CD14-positive monocyte (primary cell): ENCODE measurements around the gene SLC39A7. TPM values are rescaled to one million over a fixed set of nuclear protein-coding genes. Genes with fewer than 3 reads are reported as not detected.
A peak's percentile ranks its signal among the peaks of the same experiment; 100 is the strongest.

Experiments
- DNase-seq, 3 donors: peaks; one replicate each; pipeline ENCODE4 v3.0.0-alpha.2; 2011 to 2022
- H2AFZ ChIP-seq: 2 replicates; pipeline ENCODE4 v1.6.0; 2012; ENCODE audit warnings: mild to moderate bottlenecking, low read depth, low read length, inconsistent platforms; ENCODE audit not compliant: insufficient read depth, poor library complexity, severe bottlenecking
- H3K27ac ChIP-seq, 2 donors: 1 replicate in 1 of 2; 2 replicates in 1 of 2; pipeline ENCODE4 v1.5.1; 2012 to 2013; ENCODE audit warnings: low read length in 2 of 2, control low read depth in 1 of 2, inconsistent platforms in 1 of 2, low read depth in 1 of 2, mild to moderate bottlenecking in 1 of 2
- H3K27me3 ChIP-seq, 2 donors: one replicate each; pipeline versions ENCODE4 v1.6.0 to v1.6.1; 2011 to 2013; ENCODE audit warnings: low read length in 2 of 2; ENCODE audit not compliant: control insufficient read depth in 2 of 2, insufficient read depth in 2 of 2
- H3K36me3 ChIP-seq, 2 donors: replicated peaks in 1 of 2; 1 replicate in 1 of 2; 2 replicates in 1 of 2; pipeline versions ENCODE4 v1.5.1 to v1.6.1; 2012 to 2013; ENCODE audit warnings: low read length in 2 of 2, control low read depth in 1 of 2, inconsistent platforms in 1 of 2, mild to moderate bottlenecking in 1 of 2; ENCODE audit not compliant: insufficient read depth in 2 of 2, control insufficient read depth in 1 of 2
- H3K4me1 ChIP-seq, 2 donors: 1 replicate in 1 of 2; 2 replicates in 1 of 2; pipeline versions ENCODE4 v1.5.1 to v1.6.1; 2012 to 2013; ENCODE audit warnings: low read length in 2 of 2, control low read depth in 1 of 2, inconsistent platforms in 1 of 2, mild to moderate bottlenecking in 1 of 2, moderate library complexity in 1 of 2; ENCODE audit not compliant: insufficient read depth in 2 of 2, control insufficient read depth in 1 of 2
- H3K4me2 ChIP-seq: replicated peaks from 2 replicates; pipeline ENCODE3; 2012; ENCODE audit warnings: low read length, moderate library complexity, mild to moderate bottlenecking; ENCODE audit not compliant: poor library complexity, severe bottlenecking; ENCODE audit errors: extremely low read depth
- H3K4me3 ChIP-seq, 3 experiments: fragments of 200-600 bp in 1 of 3; sonication (generic) in 1 of 3; replicated peaks in 1 of 3; 1 replicate in 2 of 3; 2 replicates in 1 of 3; pipeline ENCODE4 v1.5.1; 2011 to 2013; ENCODE audit warnings: low read length in 3 of 3, mild to moderate bottlenecking in 3 of 3, control low read depth in 2 of 3, low read depth in 2 of 3, inconsistent platforms in 1 of 3, moderate library complexity in 1 of 3
- H3K79me2 ChIP-seq: 2 replicates; pipeline ENCODE4 v1.6.0; 2012; ENCODE audit warnings: mild to moderate bottlenecking, control low read depth, inconsistent platforms, low read length, moderate library complexity; ENCODE audit not compliant: insufficient read depth
- H3K9ac ChIP-seq: 2 replicates; pipeline ENCODE4 v1.6.0; 2017; ENCODE audit warnings: low read length, mild to moderate bottlenecking; ENCODE audit not compliant: insufficient read depth, poor library complexity, severe bottlenecking
- H3K9me3 ChIP-seq, 2 donors: replicated peaks in 1 of 2; 1 replicate in 1 of 2; 2 replicates in 1 of 2; pipeline versions ENCODE4 v1.5.1 to v1.6.1; 2012 to 2013; ENCODE audit warnings: low read length in 2 of 2, control low read depth in 1 of 2; ENCODE audit not compliant: control insufficient read depth in 1 of 2, insufficient read depth in 1 of 2
- H4K20me1 ChIP-seq: 2 replicates; pipeline ENCODE4 v1.6.0; 2012; ENCODE audit warnings: mild to moderate bottlenecking, low read length, control low read depth, moderate library complexity; ENCODE audit not compliant: insufficient read depth
- H3K27ac Mint-ChIP-seq, 7 donors: one replicate each; pipeline ENCODE4 v1.8.0; 2020; ENCODE audit warnings: mild to moderate bottlenecking in 7 of 7, mixed read lengths in 7 of 7, moderate library complexity in 6 of 7, inconsistent platforms in 2 of 7
- H3K27me3 Mint-ChIP-seq, 3 donors: one replicate each; pipeline ENCODE4 v1.8.0; 2021 to 2022; ENCODE audit warnings: low read depth in 3 of 3, mild to moderate bottlenecking in 3 of 3, mixed read lengths in 3 of 3, moderate library complexity in 3 of 3, inconsistent platforms in 1 of 3
- H3K36me3 Mint-ChIP-seq, 2 donors: one replicate each; pipeline ENCODE4 v1.8.0; 2020; ENCODE audit warnings: mixed read lengths in 2 of 2, inconsistent platforms in 1 of 2, mild to moderate bottlenecking in 1 of 2
- H3K4me1 Mint-ChIP-seq: one replicate; pipeline ENCODE4 v1.8.0; 2020; ENCODE audit warnings: mild to moderate bottlenecking, mixed read lengths
- H3K4me3 Mint-ChIP-seq, 2 donors: one replicate each; pipeline ENCODE4 v1.8.0; 2020; ENCODE audit warnings: mild to moderate bottlenecking in 2 of 2, mixed read lengths in 2 of 2, moderate library complexity in 1 of 2
- H3K9me3 Mint-ChIP-seq, 7 donors: one replicate each; pipeline ENCODE4 v1.8.0; 2020 to 2022; ENCODE audit warnings: mixed read lengths in 7 of 7, mild to moderate bottlenecking in 6 of 7, moderate library complexity in 6 of 7, inconsistent platforms in 2 of 7
- CTCF ChIP-seq: fragments of 200-600 bp; IDR thresholded peaks from one replicate; pipeline ENCODE4 v1.8.0; 2022; ENCODE audit warnings: antibody characterized with exemption, mild to moderate bottlenecking
- WGBS: methylation state at CpG from one replicate; pipeline ENCODE4 v1.1.5; 2013; ENCODE audit warnings: missing lambda C conversion rate; ENCODE audit not compliant: insufficient coverage; 5-methylcytosine and 5-hydroxymethylcytosine counted together
- intact Hi-C, 2 donors: fragments of 100-400 bp; cut with micrococcal nuclease; formaldehyde crosslinking; loops; one replicate each; pipeline versions ENCODE4 v1.15.0 to v1.15.1; 2023
- polyA plus RNA-seq, 3 donors: library from polyadenylated mRNA; depleted of rRNA in 1 of 3; unstranded in 2 of 3; stranded (reverse) in 1 of 3; fragments of 300-500 nt in 2 of 3; fragments of >200 nt in 1 of 3; fragmentation: Illumina TruSeq in 2 of 3; gene quantifications; 1 replicate in 2 of 3; 2 replicates in 1 of 3; pipeline ENCODE4 v1.2.3, GENCODE V29; 2012 to 2021

Gene SLC39A7
- polyA plus RNA-seq, 3 donors = 14.5 to 32.7 (median 17.7) TPM

- Mint-ChIP-seq H3K4me3 (peak overlapping the region in 1 of 2 donors; percentile 79), H3K27ac (no peak overlapping the region)
- no peak for DNase-seq
These were observed 10.1 kb upstream of the SLC39A7 start for GRCh38 chr6:33190504-33191107.

More at GRCh38 chr6:33190504-33191107, 10.1 kb upstream of the SLC39A7 start:
- Histone ChIP-seq H3K4me3 (no peak overlapping the region), H4K20me1 (peaks cover 24% of the 10 kb centered on the region), H3K9ac (no peak overlapping the region), H3K9me3 (no peaks in the 10 kb centered on the region), H2AFZ (no peak overlapping the region), H3K4me2 (no peak overlapping the region), H3K27me3 (peaks cover 23 to 58% of the 10 kb centered on the region in 2 donors), H3K4me1 (peaks cover 10 to 12% of the 10 kb centered on the region in 2 donors), H3K27ac (no peak overlapping the region), H3K79me2 (no peaks in the 10 kb centered on the region), H3K36me3 (peaks cover 17 to 21% of the 10 kb centered on the region in 2 donors)
- H3K9me3 Mint-ChIP-seq = peaks cover 0 to 13% (median 4%) of the 10 kb centered on the region in 7 donors
- peaks cover 48 to 66% (median 54%) of the 10 kb centered on the region in 3 donors for H3K27me3 Mint-ChIP-seq
- H3K36me3 Mint-ChIP-seq = peaks cover 20 to 23% of the 10 kb centered on the region in 2 donors
- intact Hi-C loops = loop anchor here in 1 of 2 donors (10.0 kb wide), 1 partner anchor 54 kb away; no protein-coding TSS in a partner anchor
- WGBS = 91% methylated on average over 7 of the region's 11 CpGs
- TF ChIP-seq CTCF = no peak
- peaks cover 19% of the 10 kb centered on the region for H3K4me1 Mint-ChIP-seq
